HEK293 (cell line): Measurements from ENCODE around the gene NCK2.

ENCODE experiments used
- CTCF ChIA-PET: fragments of 350-600 bp; formaldehyde crosslinking; extraction: SDS; loops from one replicate; lab custom pipeline; 2021; ENCODE audit warnings: antibody characterized with exemption; lab: Yijun Ruan, JAX
- POLR2A ChIA-PET: fragments of 300-600 bp; formaldehyde crosslinking; extraction: SDS; loops from one replicate; lab custom pipeline; 2020; ENCODE audit warnings: antibody characterized with exemption, inconsistent platforms; lab: Yijun Ruan, JAX
- H3K27ac ChIP-seq: fragments of 200-500 bp; sonication (Bioruptor generic); 2 replicates; pipeline ENCODE4 v1.5.1; 2014; ENCODE audit warnings: low read depth, low read length, control low read depth, inconsistent platforms; ENCODE audit errors: extremely low read depth
- H3K36me3 ChIP-seq, 2 experiments: fragments of 200-500 bp in 1 of 2; sonication (Bioruptor generic) in 1 of 2; 1 replicate in 1 of 2; 2 replicates in 1 of 2; pipeline ENCODE4 v1.5.1; 2014 to 2017; ENCODE audit warnings: inconsistent platforms in 2 of 2, low read length in 2 of 2; ENCODE audit not compliant: control insufficient read depth in 2 of 2, insufficient read depth in 1 of 2
- H3K4me1 ChIP-seq: fragments of 200-500 bp; sonication (Bioruptor generic); 2 replicates; pipeline ENCODE4 v1.5.1; 2014; ENCODE audit warnings: mild to moderate bottlenecking, low read length, inconsistent platforms; ENCODE audit not compliant: control insufficient read depth, insufficient read depth
- H3K4me3 ChIP-seq: 2 replicates; pipeline ENCODE4 v1.5.1; 2011; ENCODE audit warnings: low read depth, mild to moderate bottlenecking, control low read depth, low read length, moderate library complexity
- H3K9me3 ChIP-seq: fragments of 200-500 bp; sonication (Bioruptor generic); 2 replicates; pipeline ENCODE4 v1.5.1; 2014; ENCODE audit warnings: low read depth, low read length, inconsistent platforms; ENCODE audit not compliant: control insufficient read depth, insufficient read depth
- SP3 ChIP-seq: fragments of 450-650 bp; formaldehyde crosslinking; IDR thresholded peaks from 2 replicates; pipeline ENCODE4 v1.5.1; 2016; ENCODE audit warnings: missing biosample characterization, missing genetic modification characterization
- ZNF10 ChIP-seq: fragments of 450-650 bp; formaldehyde crosslinking; IDR thresholded peaks from 2 replicates; pipeline ENCODE4 v1.5.1; 2017; ENCODE audit warnings: missing biosample characterization, missing genetic modification characterization
- ZNF121 ChIP-seq: fragments of 450-650 bp; formaldehyde crosslinking; IDR thresholded peaks from 2 replicates; pipeline ENCODE4 v1.5.1; 2016; ENCODE audit warnings: missing biosample characterization, missing genetic modification characterization
- ZNF19 ChIP-seq: fragments of 450-650 bp; formaldehyde crosslinking; IDR thresholded peaks from 2 replicates; pipeline ENCODE4; 2016; ENCODE audit warnings: missing biosample characterization, missing genetic modification characterization, low read depth
- ZNF366 ChIP-seq: fragments of 450-650 bp; formaldehyde crosslinking; conservative IDR thresholded peaks from 2 replicates; pipeline ENCODE4 v1.5.1; 2016; ENCODE audit warnings: missing biosample characterization, missing genetic modification characterization
- ZNF433 ChIP-seq: fragments of 450-650 bp; formaldehyde crosslinking; IDR thresholded peaks from 2 replicates; pipeline ENCODE4 v1.5.1; 2016; ENCODE audit warnings: missing biosample characterization, missing genetic modification characterization, low read depth
- ZNF473 ChIP-seq: fragments of 450-650 bp; formaldehyde crosslinking; IDR thresholded peaks from 2 replicates; pipeline ENCODE4 v1.5.1; 2017; ENCODE audit warnings: missing biosample characterization, missing genetic modification characterization
- ZNF560 ChIP-seq: fragments of 450-650 bp; formaldehyde crosslinking; IDR thresholded peaks from 2 replicates; pipeline ENCODE4 v1.5.1; 2017; ENCODE audit warnings: missing biosample characterization, missing genetic modification characterization, borderline replicate concordance
- ZNF768 ChIP-seq: fragments of 450-650 bp; formaldehyde crosslinking; IDR thresholded peaks from 2 replicates; pipeline ENCODE4 v1.5.1; 2018; ENCODE audit warnings: missing biosample characterization, mild to moderate bottlenecking, missing genetic modification characterization
- ZSCAN18 ChIP-seq: fragments of 450-650 bp; formaldehyde crosslinking; IDR thresholded peaks from 2 replicates; pipeline ENCODE4 v1.5.1; 2016; ENCODE audit warnings: missing biosample characterization, missing genetic modification characterization
- TF ChIP-seq, protein P1 (sequence below): fragments of 450-650 bp; formaldehyde crosslinking; conservative IDR thresholded peaks from 2 replicates; pipeline ENCODE4 v1.5.1; 2016; ENCODE audit warnings: low read depth, missing biosample characterization, missing genetic modification characterization
- TF ChIP-seq, protein P2 (sequence below): fragments of 450-650 bp; formaldehyde crosslinking; IDR thresholded peaks from 2 replicates; pipeline ENCODE4 v1.5.1; 2016; ENCODE audit warnings: missing biosample characterization, missing genetic modification characterization
- TF ChIP-seq, protein P3 (sequence below): fragments of 450-650 bp; formaldehyde crosslinking; IDR thresholded peaks from 2 replicates; pipeline ENCODE4 v1.5.1; 2016; ENCODE audit warnings: missing biosample characterization, missing genetic modification characterization

The NCK2 gene

GRCh38 chr2:105827351-105828096 lies 82.8 kb downstream of the NCK2 start (continued):
- TF ChIP-seq, protein P1, sequence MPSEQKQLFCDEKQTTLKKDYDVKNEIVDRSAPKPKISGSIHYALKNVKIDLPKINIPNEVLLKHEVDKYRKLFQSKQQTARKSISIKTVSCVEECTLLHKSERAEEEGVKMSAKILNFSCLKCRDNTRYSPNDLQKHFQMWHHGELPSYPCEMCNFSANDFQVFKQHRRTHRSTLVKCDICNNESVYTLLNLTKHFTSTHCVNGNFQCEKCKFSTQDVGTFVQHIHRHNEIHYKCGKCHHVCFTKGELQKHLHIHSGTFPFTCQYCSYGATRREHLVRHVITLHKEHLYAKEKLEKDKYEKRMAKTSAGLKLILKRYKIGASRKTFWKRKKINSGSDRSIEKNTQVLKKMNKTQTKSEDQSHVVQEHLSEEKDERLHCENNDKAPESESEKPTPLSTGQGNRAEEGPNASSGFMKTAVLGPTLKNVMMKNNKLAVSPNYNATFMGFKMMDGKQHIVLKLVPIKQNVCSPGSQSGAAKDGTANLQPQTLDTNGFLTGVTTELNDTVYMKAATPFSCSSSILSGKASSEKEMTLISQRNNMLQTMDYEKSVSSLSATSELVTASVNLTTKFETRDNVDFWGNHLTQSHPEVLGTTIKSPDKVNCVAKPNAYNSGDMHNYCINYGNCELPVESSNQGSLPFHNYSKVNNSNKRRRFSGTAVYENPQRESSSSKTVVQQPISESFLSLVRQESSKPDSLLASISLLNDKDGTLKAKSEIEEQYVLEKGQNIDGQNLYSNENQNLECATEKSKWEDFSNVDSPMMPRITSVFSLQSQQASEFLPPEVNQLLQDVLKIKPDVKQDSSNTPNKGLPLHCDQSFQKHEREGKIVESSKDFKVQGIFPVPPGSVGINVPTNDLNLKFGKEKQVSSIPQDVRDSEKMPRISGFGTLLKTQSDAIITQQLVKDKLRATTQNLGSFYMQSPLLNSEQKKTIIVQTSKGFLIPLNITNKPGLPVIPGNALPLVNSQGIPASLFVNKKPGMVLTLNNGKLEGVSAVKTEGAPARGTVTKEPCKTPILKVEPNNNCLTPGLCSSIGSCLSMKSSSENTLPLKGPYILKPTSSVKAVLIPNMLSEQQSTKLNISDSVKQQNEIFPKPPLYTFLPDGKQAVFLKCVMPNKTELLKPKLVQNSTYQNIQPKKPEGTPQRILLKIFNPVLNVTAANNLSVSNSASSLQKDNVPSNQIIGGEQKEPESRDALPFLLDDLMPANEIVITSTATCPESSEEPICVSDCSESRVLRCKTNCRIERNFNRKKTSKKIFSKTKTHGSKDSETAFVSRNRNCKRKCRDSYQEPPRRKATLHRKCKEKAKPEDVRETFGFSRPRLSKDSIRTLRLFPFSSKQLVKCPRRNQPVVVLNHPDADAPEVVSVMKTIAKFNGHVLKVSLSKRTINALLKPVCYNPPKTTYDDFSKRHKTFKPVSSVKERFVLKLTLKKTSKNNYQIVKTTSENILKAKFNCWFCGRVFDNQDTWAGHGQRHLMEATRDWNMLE (tag by site-specific recombination), result no peak
- TF ChIP-seq ZNF433 (tag by site-specific recombination), result no peak
- no peak for TF ChIP-seq ZNF10
- no peak for TF ChIP-seq SP3 (tag by site-specific recombination)
- no peak for TF ChIP-seq ZNF560 (tag by site-specific recombination)
- TF ChIP-seq, protein P2, sequence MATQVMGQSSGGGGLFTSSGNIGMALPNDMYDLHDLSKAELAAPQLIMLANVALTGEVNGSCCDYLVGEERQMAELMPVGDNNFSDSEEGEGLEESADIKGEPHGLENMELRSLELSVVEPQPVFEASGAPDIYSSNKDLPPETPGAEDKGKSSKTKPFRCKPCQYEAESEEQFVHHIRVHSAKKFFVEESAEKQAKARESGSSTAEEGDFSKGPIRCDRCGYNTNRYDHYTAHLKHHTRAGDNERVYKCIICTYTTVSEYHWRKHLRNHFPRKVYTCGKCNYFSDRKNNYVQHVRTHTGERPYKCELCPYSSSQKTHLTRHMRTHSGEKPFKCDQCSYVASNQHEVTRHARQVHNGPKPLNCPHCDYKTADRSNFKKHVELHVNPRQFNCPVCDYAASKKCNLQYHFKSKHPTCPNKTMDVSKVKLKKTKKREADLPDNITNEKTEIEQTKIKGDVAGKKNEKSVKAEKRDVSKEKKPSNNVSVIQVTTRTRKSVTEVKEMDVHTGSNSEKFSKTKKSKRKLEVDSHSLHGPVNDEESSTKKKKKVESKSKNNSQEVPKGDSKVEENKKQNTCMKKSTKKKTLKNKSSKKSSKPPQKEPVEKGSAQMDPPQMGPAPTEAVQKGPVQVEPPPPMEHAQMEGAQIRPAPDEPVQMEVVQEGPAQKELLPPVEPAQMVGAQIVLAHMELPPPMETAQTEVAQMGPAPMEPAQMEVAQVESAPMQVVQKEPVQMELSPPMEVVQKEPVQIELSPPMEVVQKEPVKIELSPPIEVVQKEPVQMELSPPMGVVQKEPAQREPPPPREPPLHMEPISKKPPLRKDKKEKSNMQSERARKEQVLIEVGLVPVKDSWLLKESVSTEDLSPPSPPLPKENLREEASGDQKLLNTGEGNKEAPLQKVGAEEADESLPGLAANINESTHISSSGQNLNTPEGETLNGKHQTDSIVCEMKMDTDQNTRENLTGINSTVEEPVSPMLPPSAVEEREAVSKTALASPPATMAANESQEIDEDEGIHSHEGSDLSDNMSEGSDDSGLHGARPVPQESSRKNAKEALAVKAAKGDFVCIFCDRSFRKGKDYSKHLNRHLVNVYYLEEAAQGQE, result no peak
- TF ChIP-seq ZNF366 (tag by site-specific recombination), result no peak
- no peak for TF ChIP-seq ZNF768
- TF ChIP-seq ZNF473 (tag by site-specific recombination), result no peak
- TF ChIP-seq, protein P3, sequence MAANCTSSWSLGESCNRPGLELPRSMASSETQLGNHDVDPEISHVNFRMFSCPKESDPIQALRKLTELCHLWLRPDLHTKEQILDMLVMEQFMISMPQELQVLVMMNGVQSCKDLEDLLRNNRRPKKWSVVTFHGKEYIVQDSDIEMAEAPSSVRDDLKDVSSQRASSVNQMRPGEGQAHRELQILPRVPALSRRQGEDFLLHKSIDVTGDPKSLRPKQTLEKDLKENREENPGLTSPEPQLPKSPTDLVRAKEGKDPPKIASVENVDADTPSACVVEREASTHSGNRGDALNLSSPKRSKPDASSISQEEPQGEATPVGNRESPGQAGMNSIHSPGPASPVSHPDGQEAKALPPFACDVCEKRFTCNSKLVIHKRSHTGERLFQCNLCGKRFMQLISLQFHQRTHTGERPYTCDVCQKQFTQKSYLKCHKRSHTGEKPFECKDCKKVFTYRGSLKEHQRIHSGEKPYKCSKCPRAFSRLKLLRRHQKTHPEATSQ (tag by site-specific recombination), result no peak
- no peak for TF ChIP-seq ZNF19 (tag by site-specific recombination)
- no peak for TF ChIP-seq ZNF121

- H3K36me3 ChIP-seq, result no peaks in the 10 kb centered on the region
- no peak overlapping the region for H3K27ac ChIP-seq
- H3K4me3 ChIP-seq, result no peak overlapping the region
- no peak for TF ChIP-seq ZSCAN18
- H3K4me1 ChIP-seq, result no peaks in the 10 kb centered on the region
- H3K9me3 ChIP-seq, result no peaks in the 10 kb centered on the region
- CTCF ChIA-PET, result interaction anchor here (1.0 kb wide), 1 partner anchor 141 kb away, joined by 3 read pairs; no protein-coding TSS in a partner anchor
- POLR2A ChIA-PET, result no interaction called here
These were observed 83.8 kb downstream of the NCK2 start for GRCh38 chr2:105828558-105828957.
